Neuronal stem cell (in vitro differentiated cells): ENCODE measurements around the gene NFIX.

Source experiments
- DNase-seq: peaks from one replicate; pipeline ENCODE4 v3.0.0-alpha.2; 2013; ENCODE audit warnings: low spot score
- H2AFZ ChIP-seq: one replicate; pipeline ENCODE4 v1.6.1; 2013; ENCODE audit warnings: mild to moderate bottlenecking, low read length, inconsistent platforms
- H2AK5ac ChIP-seq: 2 replicates; pipeline ENCODE4 v1.6.1; 2013; ENCODE audit warnings: low read depth, mild to moderate bottlenecking, inconsistent platforms, low read length, moderate library complexity, mixed read lengths
- H2BK120ac ChIP-seq: 2 replicates; pipeline ENCODE4 v1.6.1; 2013; ENCODE audit warnings: low read depth, mild to moderate bottlenecking, inconsistent platforms, low read length, moderate library complexity, mixed read lengths
- H2BK12ac ChIP-seq: one replicate; pipeline ENCODE4 v1.6.1; 2013; ENCODE audit warnings: low read length, inconsistent platforms
- H2BK15ac ChIP-seq: 2 replicates; pipeline ENCODE4 v1.6.1; 2013; ENCODE audit warnings: mild to moderate bottlenecking, low read length, inconsistent platforms, mixed read lengths
- H2BK5ac ChIP-seq: one replicate; pipeline ENCODE4 v1.6.1; 2013; ENCODE audit warnings: inconsistent platforms, mild to moderate bottlenecking, low read length, moderate library complexity
- H3K14ac ChIP-seq: one replicate; pipeline ENCODE4 v1.6.1; 2013; ENCODE audit warnings: low read length, inconsistent platforms
- H3K18ac ChIP-seq: 2 replicates; pipeline ENCODE4 v1.6.1; 2013; ENCODE audit warnings: low read length, inconsistent platforms
- H3K23ac ChIP-seq: 2 replicates; pipeline ENCODE4 v1.6.1; 2013; ENCODE audit warnings: low read depth, mild to moderate bottlenecking, mixed read lengths, low read length, inconsistent platforms; ENCODE audit not compliant: poor library complexity
- H3K27ac ChIP-seq: replicated peaks from 3 replicates; pipeline ENCODE4 v1.5.1; 2013; ENCODE audit warnings: low read length, inconsistent platforms
- H3K27me3 ChIP-seq, 3 experiments: 2 replicates each; pipeline ENCODE4 v1.6.1; 2013; ENCODE audit warnings: low read length in 3 of 3, mild to moderate bottlenecking in 2 of 3, inconsistent platforms in 1 of 3, low read depth in 1 of 3, mixed read lengths in 1 of 3, moderate library complexity in 1 of 3; ENCODE audit not compliant: control insufficient read depth in 3 of 3, insufficient read depth in 3 of 3
- H3K36me3 ChIP-seq, 2 donors: replicated peaks in 1 of 2; 2 replicates each; pipeline ENCODE4 v1.6.1; 2013; ENCODE audit warnings: low read length in 2 of 2; ENCODE audit not compliant: control insufficient read depth in 2 of 2, insufficient read depth in 2 of 2
- H3K4ac ChIP-seq: 2 replicates; pipeline ENCODE4 v1.6.1; 2013; ENCODE audit warnings: inconsistent platforms, mild to moderate bottlenecking, low read length, moderate library complexity
- H3K4me1 ChIP-seq, 2 donors: 1 replicate in 1 of 2; 2 replicates in 1 of 2; pipeline ENCODE4 v1.6.1; 2013; ENCODE audit warnings: low read length in 2 of 2, low read depth in 1 of 2; ENCODE audit not compliant: control insufficient read depth in 2 of 2, insufficient read depth in 1 of 2
- H3K4me2 ChIP-seq: one replicate; pipeline ENCODE4 v1.6.1; 2013; ENCODE audit warnings: mild to moderate bottlenecking, low read length, inconsistent platforms; ENCODE audit not compliant: insufficient read depth, poor library complexity, severe bottlenecking
- H3K4me3 ChIP-seq, 2 donors: 2 replicates each; pipeline ENCODE4 v1.5.1; 2013; ENCODE audit warnings: low read length in 2 of 2, mild to moderate bottlenecking in 2 of 2, inconsistent platforms in 1 of 2, moderate library complexity in 1 of 2
- H3K79me1 ChIP-seq: one replicate; pipeline ENCODE4 v1.6.1; 2013; ENCODE audit warnings: low read depth, mild to moderate bottlenecking, inconsistent platforms, low read length, moderate library complexity
- H3K9ac ChIP-seq: one replicate; pipeline ENCODE4 v1.6.1; 2013; ENCODE audit warnings: mild to moderate bottlenecking, low read depth, low read length, inconsistent platforms; ENCODE audit not compliant: poor library complexity
- H3K9me3 ChIP-seq, 2 donors: replicated peaks in 1 of 2; 2 replicates each; pipeline versions ENCODE3 to v1.6.1; 2013; ENCODE audit warnings: low read length in 2 of 2, mild to moderate bottlenecking in 2 of 2, inconsistent platforms in 1 of 2, low read depth in 1 of 2, mixed read lengths in 1 of 2, moderate library complexity in 1 of 2; ENCODE audit not compliant: control insufficient read depth in 2 of 2, insufficient read depth in 1 of 2
- H4K8ac ChIP-seq: one replicate; pipeline ENCODE4 v1.6.1; 2013; ENCODE audit warnings: low read depth, mild to moderate bottlenecking, inconsistent platforms, low read length, moderate library complexity
- H4K91ac ChIP-seq: one replicate; pipeline ENCODE4 v1.6.1; 2013; ENCODE audit warnings: low read length, low read depth, mild to moderate bottlenecking, inconsistent platforms; ENCODE audit not compliant: poor library complexity
- WGBS, 2 donors: extraction: QIAGEN DNeasy Blood & Tissue Kit; methylation state at CpG; one replicate each; pipeline ENCODE4 v1.1.7; 2013; ENCODE audit warnings: missing lambda C conversion rate in 2 of 2, mixed read lengths in 1 of 2; ENCODE audit not compliant: insufficient read length in 2 of 2, insufficient replicate concordance in 1 of 2; ENCODE audit errors: extremely low coverage in 2 of 2; 5-methylcytosine and 5-hydroxymethylcytosine counted together

The NFIX gene

DNA sequence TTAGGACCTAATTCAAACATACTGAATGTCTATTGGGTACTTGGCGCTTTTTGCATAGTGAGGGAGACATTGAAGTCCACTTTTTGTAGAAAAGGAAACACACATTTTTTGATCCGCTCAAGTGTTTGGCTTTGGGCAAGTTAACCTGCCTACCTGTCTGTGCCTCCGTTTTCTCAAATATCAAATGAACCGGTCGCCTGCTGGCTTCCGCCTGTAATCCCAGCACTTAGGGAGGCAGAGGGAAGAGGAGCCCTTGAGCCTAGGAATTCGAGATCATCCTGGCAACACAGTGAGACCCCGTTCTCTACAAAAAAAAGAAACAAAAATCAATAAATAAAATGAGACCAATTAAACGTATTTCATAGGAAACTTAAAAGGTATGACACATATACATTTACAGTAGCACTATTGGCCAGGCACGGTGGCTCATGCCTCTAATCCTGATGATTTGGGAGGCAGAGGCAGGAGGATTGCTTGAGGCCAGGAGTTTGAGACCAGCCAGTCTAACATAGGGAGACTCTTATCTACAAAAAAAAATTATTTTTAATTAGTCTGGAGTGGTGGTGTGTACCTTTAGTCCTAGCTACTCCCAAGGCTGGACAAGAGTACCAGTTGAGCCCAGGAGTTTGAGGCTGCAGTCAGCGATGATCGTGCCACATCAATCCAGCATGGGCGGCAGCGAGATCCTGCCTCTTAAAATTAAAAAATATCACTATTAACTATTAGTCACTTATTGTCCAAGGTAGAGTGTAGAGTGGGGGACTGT lies 48.4 kb upstream of the NFIX start:
- Histone ChIP-seq H3K79me1 (peaks cover 5% of the 10 kb centered on the region), H2AK5ac (no peak overlapping the region), H3K14ac (no peak overlapping the region), H2BK12ac (no peak overlapping the region), H3K18ac (no peak overlapping the region), H3K23ac (no peak overlapping the region), H3K27ac (no peak overlapping the region), H2BK120ac (no peak overlapping the region), H2BK5ac (no peak overlapping the region), H3K9ac (no peak overlapping the region), H3K4me1 (peaks cover 2 to 6% of the 10 kb centered on the region in 2 donors), H3K4me3 (peak overlapping the region; percentile 80 to 84), H4K91ac (no peak overlapping the region), H2AFZ (no peak overlapping the region), H3K27me3 (no peaks in the 10 kb centered on the region), H3K9me3 (no peaks in the 10 kb centered on the region), H3K4ac (no peak overlapping the region), H2BK15ac (no peak overlapping the region), H3K36me3 (peaks cover 53 to 87% of the 10 kb centered on the region in 2 donors), H3K4me2 (peak overlapping the region; percentile 59), H4K8ac (no peak overlapping the region)
- DNase-seq = no peak
- WGBS, 2 donors = no CpG with 5 or more reads among the region's 14 CpGs

DNA sequence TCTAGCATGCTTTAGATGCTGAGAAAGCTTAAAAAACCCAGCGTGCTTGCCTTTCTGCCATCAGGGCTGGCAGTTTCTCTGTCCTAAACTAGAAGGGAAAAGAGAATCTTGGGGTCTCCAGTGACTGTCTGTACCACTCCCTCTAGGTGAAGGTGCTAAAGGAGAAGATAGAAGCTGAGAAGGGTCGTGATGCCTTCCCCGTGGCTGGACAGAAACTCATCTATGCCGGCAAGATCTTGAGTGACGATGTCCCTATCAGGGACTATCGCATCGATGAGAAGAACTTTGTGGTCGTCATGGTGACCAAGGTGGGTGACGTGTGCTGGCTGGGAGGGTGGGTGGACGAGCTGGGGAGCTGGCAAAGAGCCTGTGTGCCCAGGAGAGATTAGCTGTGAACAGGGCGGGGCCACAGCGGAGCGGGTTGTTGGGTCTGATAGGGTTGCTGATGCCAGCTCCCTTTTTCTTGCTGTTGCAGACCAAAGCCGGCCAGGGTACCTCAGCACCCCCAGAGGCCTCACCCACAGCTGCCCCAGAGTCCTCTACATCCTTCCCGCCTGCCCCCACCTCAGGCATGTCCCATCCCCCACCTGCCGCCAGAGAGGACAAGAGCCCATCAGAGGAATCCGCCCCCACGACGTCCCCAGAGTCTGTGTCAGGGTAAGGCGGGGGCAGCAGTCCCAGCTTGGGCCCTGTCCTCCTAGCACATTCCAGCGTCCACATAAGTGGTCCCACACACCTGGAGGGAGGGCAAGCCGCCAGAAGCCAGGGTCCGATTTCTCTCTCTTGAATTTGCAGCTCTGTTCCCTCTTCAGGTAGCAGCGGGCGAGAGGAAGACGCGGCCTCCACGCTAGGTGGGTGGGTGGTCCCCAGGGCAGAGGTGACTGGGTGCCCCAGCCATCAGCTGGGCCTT lies 47.3 kb upstream of the NFIX start:
- H3K27me3 ChIP-seq = no peaks in the 10 kb centered on the region
- H2BK120ac ChIP-seq = no peak overlapping the region
- peaks cover 57 to 87% of the 10 kb centered on the region in 2 donors for H3K36me3 ChIP-seq
- H2BK12ac ChIP-seq = no peak overlapping the region
- no peak overlapping the region for H2AK5ac ChIP-seq
- no peak overlapping the region for H3K4ac ChIP-seq
- H3K4me1 ChIP-seq = peaks cover 2 to 6% of the 10 kb centered on the region in 2 donors
- H3K9me3 ChIP-seq = no peaks in the 10 kb centered on the region
- no peak overlapping the region for H3K18ac ChIP-seq
- no peak for DNase-seq
- WGBS, 2 donors = no CpG with 5 or more reads among the region's 28 CpGs
- no peak overlapping the region for H3K14ac ChIP-seq
- no peak overlapping the region for H4K91ac ChIP-seq
- H4K8ac ChIP-seq = no peak overlapping the region
- H2BK5ac ChIP-seq = no peak overlapping the region
- H3K27ac ChIP-seq = no peak overlapping the region
- no peak overlapping the region for H2BK15ac ChIP-seq
- H2AFZ ChIP-seq = no peak overlapping the region
- peaks cover 5% of the 10 kb centered on the region for H3K79me1 ChIP-seq
- H3K9ac ChIP-seq = peak overlapping the region; percentile 24
- H3K4me3 ChIP-seq = no peak overlapping the region
- H3K4me2 ChIP-seq = no peak overlapping the region
- H3K23ac ChIP-seq = peak overlapping the region; percentile 53

DNA sequence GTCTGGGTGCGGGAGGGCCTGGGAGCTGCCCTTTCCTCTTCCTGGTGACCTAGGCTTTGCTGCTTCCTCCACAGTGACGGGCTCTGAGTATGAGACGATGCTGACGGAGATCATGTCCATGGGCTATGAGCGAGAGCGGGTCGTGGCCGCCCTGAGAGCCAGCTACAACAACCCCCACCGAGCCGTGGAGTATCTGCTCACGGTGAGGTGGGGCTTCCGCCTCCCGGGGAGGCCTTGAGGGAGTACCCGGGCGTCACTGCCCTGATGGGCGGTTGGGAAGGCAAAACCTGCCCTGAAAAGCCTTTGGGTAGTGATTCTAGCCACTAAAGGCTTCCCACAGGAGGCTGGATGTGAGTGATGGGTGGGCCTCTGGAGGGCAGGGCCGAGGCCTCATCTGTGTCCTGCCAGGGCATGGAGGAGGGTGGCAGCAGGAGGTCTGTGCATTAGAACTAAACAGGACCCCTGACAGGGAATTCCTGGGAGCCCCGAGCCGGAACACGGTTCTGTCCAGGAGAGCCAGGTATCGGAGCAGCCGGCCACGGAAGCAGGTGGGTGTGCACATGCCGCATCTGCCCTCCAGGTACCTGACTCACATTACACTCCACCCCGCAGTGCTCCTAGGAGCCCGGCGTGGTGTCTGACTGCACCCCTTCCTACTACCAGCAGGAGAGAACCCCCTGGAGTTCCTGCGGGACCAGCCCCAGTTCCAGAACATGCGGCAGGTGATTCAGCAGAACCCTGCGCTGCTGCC lies 46.5 kb upstream of the NFIX start:
- H3K9me3 ChIP-seq = no peaks in the 10 kb centered on the region
- H3K36me3 ChIP-seq = peaks cover 51 to 87% of the 10 kb centered on the region in 2 donors
- H3K4ac ChIP-seq = no peak overlapping the region
- no peak overlapping the region for H3K18ac ChIP-seq
- H3K79me1 ChIP-seq = peaks cover 5% of the 10 kb centered on the region
- no peak overlapping the region for H3K14ac ChIP-seq
- no peak overlapping the region for H2BK12ac ChIP-seq
- H3K27ac ChIP-seq = no peak overlapping the region
- no peak overlapping the region for H2AK5ac ChIP-seq
- DNase-seq = no peak
- H3K9ac ChIP-seq = peak overlapping the region; percentile 13
- no peak overlapping the region for H3K23ac ChIP-seq
- H2BK120ac ChIP-seq = no peak overlapping the region
- WGBS, 2 donors = no CpG with 5 or more reads among the region's 30 CpGs
- H2BK5ac ChIP-seq = no peak overlapping the region
- no peak overlapping the region for H3K4me3 ChIP-seq
- no peak overlapping the region for H4K91ac ChIP-seq
- no peaks in the 10 kb centered on the region for H3K27me3 ChIP-seq
- H3K4me1 ChIP-seq = peaks cover 0 to 6% of the 10 kb centered on the region in 2 donors
- no peak overlapping the region for H2BK15ac ChIP-seq
- H2AFZ ChIP-seq = no peak overlapping the region
- H4K8ac ChIP-seq = no peak overlapping the region
- no peak overlapping the region for H3K4me2 ChIP-seq
